Caki2 (cell line): ENCODE measurements around the gene RAB26. TPM values are rescaled to one million over a fixed set of nuclear protein-coding genes. Genes with fewer than 3 reads are reported as not detected.
A peak's percentile ranks its signal among the peaks of the same experiment; 100 is the strongest.
"Not testable (repeated sequence)": the region's sequence is repeated elsewhere in the genome, so short reads cannot be mapped to it uniquely, and the experiment has no call there.

Source experiments
- DNase-seq: peaks from one replicate; pipeline ENCODE4 v3.0.0-alpha.2; 2015; ENCODE audit warnings: low read depth
- in situ Hi-C: cut with HindIII; loops from 2 replicates; pipeline ENCODE4 v1.10.0; 2016; ENCODE audit warnings: low sequenced_read_pairs, low pct_unique_long_range_greater_than_20kb, mixed read lengths
- total RNA-seq: library from RNA; depleted of rRNA; stranded (reverse); fragments of >200 nt; shearing (Covaris generic); gene quantifications from 2 replicates; pipeline ENCODE4 v1.2.3, GENCODE V29; 2014; ENCODE audit warnings: low replicate concordance; rRNA removed

RAB26 gene
- 8.9 and 9.5 TPM in 2 replicates for total RNA-seq

GRCh38 chr16:2147981-2148671 is at the start of gene RAB26:
TSS of gene RAB26 (plus strand) at chr16:2148625. CDS start at chr16:2148784, 159 bp downstream.
- DNase-seq: peak; percentile 94
- in situ Hi-C loops: no loop called here

- in situ Hi-C loops, DNase-seq: not testable (repeated sequence)
These were observed 46.8 kb upstream of the RAB26 start for GRCh38 chr16:2101581-2101980.

- in situ Hi-C loops: no loop called here
- no peak for DNase-seq
These were observed 46.0 kb upstream of the RAB26 start for GRCh38 chr16:2102471-2102870.

- in situ Hi-C loops, DNase-seq: not testable (repeated sequence)
These were observed 44.0 kb upstream of the RAB26 start for GRCh38 chr16:2104464-2104863.

- DNase-seq, in situ Hi-C loops: not testable (repeated sequence)
These were observed 43.1 kb upstream of the RAB26 start for GRCh38 chr16:2105291-2105690.

- DNase-seq, in situ Hi-C loops: not testable (repeated sequence)
These were observed 42.7 kb upstream of the RAB26 start for GRCh38 chr16:2105769-2106168.

- DNase-seq, in situ Hi-C loops: not testable (repeated sequence)
These were observed 42.2 kb upstream of the RAB26 start for GRCh38 chr16:2106211-2106610.

GRCh38 chr16:2107121-2107790 is 41.2 kb upstream of the RAB26 start:
- in situ Hi-C loops, DNase-seq: not testable (repeated sequence)

GRCh38 chr16:2107791-2108125 is 40.7 kb upstream of the RAB26 start:
- DNase-seq, in situ Hi-C loops: not testable (repeated sequence)

GRCh38 chr16:2108446-2109270 is 39.8 kb upstream of the RAB26 start:
- in situ Hi-C loops, DNase-seq: not testable (repeated sequence)

- DNase-seq, in situ Hi-C loops: not testable (repeated sequence)
These were observed 39.2 kb upstream of the RAB26 start for GRCh38 chr16:2109271-2109580.

- in situ Hi-C loops, DNase-seq: not testable (repeated sequence)
These were observed 38.6 kb upstream of the RAB26 start for GRCh38 chr16:2109872-2110271.

- in situ Hi-C loops, DNase-seq: not testable (repeated sequence)
These were observed 38.0 kb upstream of the RAB26 start for GRCh38 chr16:2110332-2111008.

- DNase-seq, in situ Hi-C loops: not testable (repeated sequence)
These were observed 37.4 kb upstream of the RAB26 start for GRCh38 chr16:2111009-2111353.

GRCh38 chr16:2111412-2112335 is 36.8 kb upstream of the RAB26 start:
- DNase-seq, in situ Hi-C loops: not testable (repeated sequence)

- DNase-seq, in situ Hi-C loops: not testable (repeated sequence)
These were observed 35.8 kb upstream of the RAB26 start for GRCh38 chr16:2112539-2113106.

- in situ Hi-C loops, DNase-seq: not testable (repeated sequence)
These were observed 34.2 kb upstream of the RAB26 start for GRCh38 chr16:2114225-2114624.
